ENCODE measurements around the gene MYL7. TPM values are rescaled to one million over a fixed set of nuclear protein-coding genes. Genes with fewer than 3 reads are reported as not detected.

Gene MYL7
- total RNA-seq, 1 donor from 2014 or later: 518 TPM

- Histone ChIP-seq H3K36me3 (no peaks in the 10 kb centered on the region), H3K4me1 (peaks cover 41% of the 10 kb centered on the region), H3K9me3 (replicated peaks) (no peaks in the 10 kb centered on the region), H3K27ac (replicated peaks) (peak overlapping the region; percentile 56), H3K27me3 (ENCODE audit: low read depth) (peaks cover 10% of the 10 kb centered on the region), H3K4me3 (no peak overlapping the region)
- peak; percentile 14 for DNase-seq
- TF ChIP-seq CTCF (IDR thresholded peaks at IDR 0.05; ENCODE audit: borderline replicate concordance): no peak
- intact Hi-C loops (cut with micrococcal nuclease): no loop called here
Measured at GRCh38 chr7:44101966-44102845, 38.9 kb downstream of the MYL7 start.

- no peak for TF ChIP-seq CTCF (IDR thresholded peaks at IDR 0.05; ENCODE audit: borderline replicate concordance)
- intact Hi-C loops (cut with micrococcal nuclease): no loop called here
- Histone ChIP-seq H3K27ac (replicated peaks) (peak overlapping the region; percentile 56), H3K4me1 (peaks cover 41% of the 10 kb centered on the region), H3K4me3 (no peak overlapping the region), H3K36me3 (no peaks in the 10 kb centered on the region), H3K9me3 (replicated peaks) (no peaks in the 10 kb centered on the region), H3K27me3 (ENCODE audit: low read depth) (peaks cover 10% of the 10 kb centered on the region)
- peak; percentile 11 for DNase-seq
Measured at GRCh38 chr7:44101303-44101965, 39.7 kb downstream of the MYL7 start.

- no peak for TF ChIP-seq CTCF (IDR thresholded peaks at IDR 0.05; ENCODE audit: borderline replicate concordance)
- H3K4me1 ChIP-seq: peaks cover 36% of the 10 kb centered on the region
- no peaks in the 10 kb centered on the region for H3K9me3 ChIP-seq (replicated peaks)
- H3K36me3 ChIP-seq: no peaks in the 10 kb centered on the region
- H3K4me3 ChIP-seq: no peak overlapping the region
- peaks cover 10% of the 10 kb centered on the region for H3K27me3 ChIP-seq (ENCODE audit: low read depth)
- no peak for DNase-seq
- intact Hi-C loops (cut with micrococcal nuclease): no loop called here
- H3K27ac ChIP-seq (replicated peaks): peak overlapping the region; percentile 56
Measured at GRCh38 chr7:44100458-44101302, 40.5 kb downstream of the MYL7 start.

- peaks cover 26% of the 10 kb centered on the region for H3K4me1 ChIP-seq
- DNase-seq: no peak
- intact Hi-C loops (cut with micrococcal nuclease): no loop called here
- H3K36me3 ChIP-seq: no peaks in the 10 kb centered on the region
- peaks cover 5% of the 10 kb centered on the region for H3K27me3 ChIP-seq (ENCODE audit: low read depth)
- no peaks in the 10 kb centered on the region for H3K9me3 ChIP-seq (replicated peaks)
- H3K4me3 ChIP-seq: no peak overlapping the region
- no peak for TF ChIP-seq CTCF (IDR thresholded peaks at IDR 0.05; ENCODE audit: borderline replicate concordance)
- peak overlapping the region; percentile 36 for H3K27ac ChIP-seq (replicated peaks)
Measured at GRCh38 chr7:44099669-44100068, 41.5 kb downstream of the MYL7 start.
